NCI-H226 (cell line): Measurements from ENCODE around the gene FCER1A.
"Not testable (repeated sequence)": the region's sequence is repeated elsewhere in the genome, so short reads cannot be mapped to it uniquely, and the experiment has no call there.

ENCODE experiments used
- DNase-seq: peaks from one replicate; pipeline ENCODE4 v3.0.0-alpha.2; 2015

FCER1A gene

GRCh38 chr1:159302095-159302494 lies at the start of gene FCER1A:
Gene FCER1A, plus strand, starts transcription at chr1:159302336. Its CDS starts 29 bp downstream, at chr1:159302365.
- DNase-seq = no peak

DNA sequence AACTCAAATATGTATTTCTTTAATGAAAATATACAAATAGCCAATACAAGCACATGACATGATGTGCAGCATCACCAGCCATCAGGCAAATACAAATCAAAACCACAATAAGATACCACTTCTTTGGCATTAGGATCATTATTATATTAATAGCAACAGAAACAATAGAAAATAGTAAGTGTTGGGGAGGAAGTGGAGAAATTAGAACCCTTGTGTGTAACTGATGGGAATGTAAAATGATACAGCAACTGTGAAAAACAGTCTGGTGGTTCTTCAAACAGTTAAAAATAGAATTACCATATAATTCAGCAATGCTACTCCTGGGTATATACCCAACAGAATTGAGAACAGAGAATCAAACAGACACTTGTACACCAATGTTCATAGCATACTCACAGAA lies 40.8 kb upstream of the FCER1A start:
- DNase-seq = no peak

- DNase-seq = no peak
Observed at GRCh38 chr1:159261721-159262494, 40.2 kb upstream of the FCER1A start.

- peak; percentile 47 for DNase-seq
Observed at GRCh38 chr1:159266832-159267231, 35.3 kb upstream of the FCER1A start.

- no peak for DNase-seq
Observed at GRCh38 chr1:159274631-159275030, 27.5 kb upstream of the FCER1A start.

GRCh38 chr1:159275891-159276290 lies 26.2 kb upstream of the FCER1A start:
- DNase-seq = no peak

- DNase-seq = no peak
Observed at GRCh38 chr1:159279773-159280172, 22.4 kb upstream of the FCER1A start.

DNA sequence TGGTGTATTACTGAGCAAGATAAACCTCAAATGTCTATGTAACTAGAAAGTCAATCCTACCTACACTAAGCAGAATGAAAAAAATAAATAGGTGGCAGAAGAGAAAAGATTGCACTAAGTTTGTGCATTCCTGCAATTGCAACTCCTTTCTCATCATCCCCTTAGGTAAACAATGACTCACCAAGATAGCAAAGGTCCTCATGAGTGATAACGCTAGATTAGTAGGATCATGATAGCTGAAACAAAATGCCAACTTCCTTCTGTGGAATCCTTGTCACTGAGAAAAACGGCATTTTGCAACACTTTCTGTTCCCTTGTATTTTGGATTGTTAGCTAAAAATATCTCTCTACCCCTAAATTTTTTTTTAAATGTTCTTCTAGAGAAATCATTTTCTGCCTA lies 20.0 kb upstream of the FCER1A start:
- peak; percentile 60 for DNase-seq

DNA sequence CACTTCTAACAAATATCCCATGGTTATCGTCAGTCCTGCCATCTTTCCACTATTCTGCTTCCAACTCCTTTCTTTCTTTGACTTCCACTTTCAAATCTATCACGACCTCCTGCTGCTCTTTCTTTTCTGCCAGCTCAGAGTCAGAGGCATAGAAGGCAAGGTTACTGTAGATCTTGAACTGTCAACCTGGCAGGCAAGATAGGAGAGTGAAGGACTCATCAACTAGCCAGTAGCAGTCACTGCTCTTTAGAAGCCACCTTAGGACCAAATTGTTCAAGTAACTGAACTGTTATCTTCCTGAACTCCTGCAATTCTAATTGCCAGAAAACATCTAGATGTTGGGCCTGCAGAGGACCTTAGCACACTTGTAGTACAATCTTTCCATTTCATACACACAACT lies 13.1 kb upstream of the FCER1A start:
- no peak for DNase-seq

- DNase-seq = no peak
Observed at GRCh38 chr1:159291424-159291823, 10.7 kb upstream of the FCER1A start.

DNA sequence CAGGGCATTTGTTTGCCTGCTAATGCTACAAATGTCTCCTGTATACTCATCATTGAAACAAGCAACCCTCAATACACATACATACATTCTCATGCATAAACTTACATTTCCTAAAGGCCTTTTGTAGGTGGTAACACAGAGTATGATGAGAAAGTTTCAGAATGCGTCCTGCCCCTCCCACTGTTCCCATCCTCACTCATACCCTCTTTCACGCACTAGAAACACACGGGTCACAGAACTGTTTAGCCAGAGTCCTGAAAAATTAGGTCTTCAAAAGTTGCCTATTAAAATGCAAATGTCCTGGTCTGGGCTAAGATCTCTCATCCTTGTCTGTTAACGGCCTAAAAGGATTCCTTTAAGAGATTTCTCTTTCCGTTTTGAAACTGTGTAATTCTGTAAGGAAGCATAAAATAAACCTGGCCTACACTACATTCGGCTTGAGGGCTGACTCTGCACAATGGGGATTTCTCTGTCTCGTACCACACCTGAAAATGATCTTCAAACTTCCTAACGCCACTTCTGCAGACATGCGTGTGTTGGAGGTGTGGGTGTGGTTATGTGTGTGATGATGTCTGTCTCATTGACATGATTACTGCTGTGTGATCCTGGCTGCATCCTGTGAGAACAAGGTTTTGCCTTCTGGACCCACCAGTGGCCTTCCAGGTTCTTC lies 5.3 kb upstream of the FCER1A start:
- DNase-seq = no peak

- DNase-seq = no peak
Observed at GRCh38 chr1:159300146-159300545, 2.0 kb upstream of the FCER1A start.

DNA sequence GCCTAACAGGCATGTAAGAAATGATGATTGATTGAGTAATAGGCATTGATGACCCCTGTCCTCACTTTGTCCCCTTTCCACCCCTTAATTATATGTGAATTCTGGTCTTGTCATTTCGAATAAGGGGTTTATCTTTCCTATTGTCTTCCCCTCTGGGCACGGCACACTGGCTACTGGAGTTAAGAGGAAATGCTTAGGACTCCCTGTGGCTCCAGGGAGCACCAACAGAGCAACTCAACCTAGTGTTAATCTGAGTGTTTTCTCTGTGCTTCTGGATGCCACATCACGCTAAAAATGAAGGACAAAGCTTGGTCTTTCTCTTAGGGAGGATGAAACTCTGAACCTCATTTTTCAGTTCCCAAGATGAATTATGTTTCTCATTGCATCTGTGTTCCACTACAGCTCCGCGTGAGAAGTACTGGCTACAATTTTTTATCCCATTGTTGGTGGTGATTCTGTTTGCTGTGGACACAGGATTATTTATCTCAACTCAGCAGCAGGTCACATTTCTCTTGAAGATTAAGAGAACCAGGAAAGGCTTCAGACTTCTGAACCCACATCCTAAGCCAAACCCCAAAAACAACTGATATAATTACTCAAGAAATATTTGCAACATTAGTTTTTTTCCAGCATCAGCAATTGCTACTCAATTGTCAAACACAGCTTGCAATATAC lies 5.3 kb downstream of the FCER1A start:
- no peak for DNase-seq

DNA sequence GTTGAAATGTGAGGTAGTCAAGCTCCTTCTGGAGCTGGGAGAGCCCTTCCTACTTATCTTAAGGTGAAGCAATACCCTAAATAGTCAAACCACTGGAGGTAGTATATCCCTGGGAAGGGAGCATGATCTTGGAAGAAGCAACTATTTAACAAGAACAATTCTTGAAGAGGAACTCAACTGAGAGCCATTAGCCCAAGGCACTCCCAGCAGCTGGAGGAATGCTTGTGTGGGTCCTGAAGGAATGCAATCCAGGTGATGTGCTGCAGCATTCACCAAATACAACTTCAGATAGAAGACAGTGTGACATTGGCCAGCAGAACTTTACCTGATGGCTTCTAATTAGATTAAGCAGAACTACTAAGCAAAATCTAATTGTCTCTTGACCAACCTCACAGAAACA lies 9.5 kb downstream of the FCER1A start:
- DNase-seq = no peak

DNA sequence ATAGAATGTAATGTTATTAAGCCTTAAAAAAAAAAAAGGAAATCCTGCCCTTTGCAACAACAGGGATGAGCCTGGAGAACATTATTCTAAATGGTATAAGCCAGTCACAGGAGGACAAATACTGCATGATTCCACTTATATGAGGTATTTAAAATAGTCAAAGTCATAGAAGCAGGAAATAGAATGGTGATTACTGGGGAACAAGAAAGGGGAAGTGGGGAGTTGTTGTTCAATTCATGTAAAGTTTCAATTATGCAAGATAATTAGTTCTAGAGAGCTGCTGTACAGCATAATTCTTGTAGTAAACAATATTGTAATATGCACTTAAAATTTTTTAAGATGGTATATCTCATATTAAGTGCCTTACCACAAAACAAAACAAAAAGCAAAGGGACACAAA lies 13.2 kb downstream of the FCER1A start:
- no peak for DNase-seq

DNA sequence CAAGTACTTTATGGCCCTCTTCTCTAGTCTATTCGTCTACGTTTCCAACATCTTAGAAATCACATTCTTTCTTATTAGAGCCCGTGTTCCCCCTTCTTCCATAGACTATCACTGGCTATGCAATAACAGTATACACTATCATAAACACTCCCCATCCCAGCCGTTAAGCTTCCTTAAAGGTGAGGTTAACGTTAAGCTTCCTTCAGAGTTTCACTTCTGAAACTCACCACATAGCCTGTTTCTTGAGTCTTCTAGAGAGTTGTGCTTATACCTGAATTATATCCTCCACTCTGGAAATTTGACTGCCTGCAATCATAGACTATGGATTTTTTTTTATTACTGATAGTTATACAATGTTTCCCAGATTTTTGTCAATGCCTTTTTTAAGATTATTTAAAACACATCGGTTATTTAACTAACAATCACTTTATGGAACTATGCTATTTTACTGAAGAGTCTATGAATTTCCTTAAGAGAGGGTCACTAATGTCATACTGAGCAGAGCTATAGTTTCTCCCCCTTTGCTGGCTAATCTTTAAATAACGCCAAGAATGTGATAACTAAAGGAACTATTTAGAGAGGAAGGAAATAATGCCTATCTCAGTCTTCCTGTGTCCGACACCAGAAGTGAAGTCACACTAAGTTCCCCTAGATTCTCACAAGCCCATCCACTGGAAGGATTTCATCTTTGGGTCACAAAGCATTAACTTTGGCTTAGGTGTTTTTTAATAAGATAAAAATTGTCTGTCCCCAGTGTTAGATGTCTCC lies 16.8 kb downstream of the FCER1A start:
- DNase-seq = no peak

GRCh38 chr1:159334797-159335196 lies 32.7 kb downstream of the FCER1A start:
- no peak for DNase-seq

- DNase-seq = no peak
Observed at GRCh38 chr1:159338018-159338417, 35.9 kb downstream of the FCER1A start.

GRCh38 chr1:159339536-159339935 lies 37.4 kb downstream of the FCER1A start:
- peak; percentile 87 for DNase-seq

DNA sequence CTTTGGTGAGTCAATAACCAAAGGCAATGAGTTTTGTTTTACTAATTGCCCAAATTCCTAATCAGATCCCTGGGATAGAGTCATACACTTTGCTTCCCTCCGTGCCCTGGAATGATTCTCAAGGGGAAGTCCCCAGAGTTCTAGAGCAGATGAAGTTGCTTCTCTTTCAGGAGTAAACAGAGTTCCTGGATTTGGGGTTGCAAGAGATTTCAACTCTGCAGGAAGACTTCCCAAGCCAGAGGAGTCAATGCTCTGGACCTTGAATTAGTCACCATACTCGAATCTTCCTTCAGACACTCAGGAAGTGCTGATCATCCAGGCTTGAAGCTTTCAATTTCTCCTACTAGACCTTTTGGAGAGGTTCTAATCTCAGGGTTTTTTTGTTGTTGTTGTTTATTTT lies 39.6 kb downstream of the FCER1A start:
- DNase-seq = peak; percentile 27

DNA sequence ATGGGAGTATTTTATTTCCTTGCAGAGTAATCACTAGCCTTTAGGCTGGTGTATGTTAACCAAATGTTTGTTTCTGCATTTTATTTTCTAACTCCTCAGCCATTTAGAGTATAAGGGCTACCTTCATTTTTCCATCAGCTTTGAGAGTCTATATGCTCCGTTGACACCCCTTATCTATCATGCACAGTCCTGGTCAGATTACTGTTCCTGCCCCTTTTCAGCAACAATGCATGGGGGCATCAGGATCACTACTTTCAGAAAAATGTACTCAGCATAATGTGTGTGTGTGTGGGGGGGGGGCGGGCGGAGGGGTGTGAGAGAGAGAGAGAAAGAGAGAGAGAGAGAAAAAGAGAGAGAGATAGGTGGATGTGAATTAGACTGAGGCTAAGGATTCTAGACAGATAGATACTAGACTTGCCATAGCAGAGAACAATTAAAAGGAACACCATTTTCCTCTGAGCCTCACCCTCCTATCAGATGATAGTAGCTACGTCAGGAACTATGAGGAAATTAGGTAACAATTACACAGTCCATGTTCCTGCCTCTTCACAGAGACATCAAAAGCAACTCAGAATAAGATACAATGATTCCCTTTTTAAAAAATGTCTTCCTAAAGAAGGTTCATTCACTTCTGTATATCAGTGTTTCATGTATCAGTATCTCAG lies 40.8 kb downstream of the FCER1A start:
- DNase-seq = no peak

DNA sequence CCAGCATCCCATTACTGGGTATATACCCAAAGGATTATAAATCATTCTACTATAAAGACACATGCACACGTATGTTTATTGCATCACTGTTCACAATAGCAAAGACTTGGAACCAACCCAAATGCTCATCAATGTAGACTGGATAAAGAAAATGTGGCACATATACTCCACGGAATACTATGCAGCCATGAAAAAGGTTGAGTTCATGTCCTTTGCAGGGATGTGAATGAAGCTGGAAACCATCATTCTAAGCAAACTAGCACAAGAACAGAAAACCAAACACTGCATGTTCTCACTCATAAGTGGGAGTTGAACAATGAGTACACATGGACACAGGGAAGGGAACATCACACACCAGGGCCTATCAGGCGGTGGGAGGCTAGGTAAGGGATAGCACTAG lies 47.2 kb downstream of the FCER1A start:
- not testable (repeated sequence) for DNase-seq

DNA sequence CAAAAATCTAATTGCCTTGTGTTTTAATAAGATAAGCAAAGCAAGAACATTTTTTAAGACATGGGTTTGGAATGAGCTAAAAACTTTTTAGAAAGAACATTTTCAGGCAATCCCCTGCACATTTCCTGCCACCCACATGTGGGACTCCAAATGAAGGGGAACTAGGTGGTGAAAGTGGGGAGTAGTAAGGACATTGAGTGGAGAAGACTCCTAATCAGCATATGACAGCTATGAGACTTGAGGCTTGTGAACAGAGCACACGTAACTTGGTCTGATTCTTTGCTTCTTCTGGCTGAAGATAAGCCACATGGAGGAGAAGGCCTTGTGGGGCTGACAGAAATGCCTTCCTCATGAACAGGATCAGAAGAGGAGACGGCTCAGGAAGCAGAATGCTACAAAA lies 50.3 kb downstream of the FCER1A start:
- DNase-seq = no peak
